WTC11 (cell line): ENCODE results near the gene CYP26A1. TPM values are rescaled to one million over a fixed set of nuclear protein-coding genes. Genes with fewer than 3 reads are reported as not detected.

ENCODE experiments used
- ATAC-seq: fragments of 200-7000 bp; cut with Tn5 transposase; 2 replicates; pipeline ENCODE4 v1.10.0; 2021; ENCODE audit warnings: mild to moderate bottlenecking, moderate library complexity
- CTCF ChIA-PET: fragments of 300-600 bp; sonication (Branson Sonifier 250); formaldehyde crosslinking; loops from one replicate; lab custom pipeline; 2021; ENCODE audit warnings: antibody characterized with exemption; lab: Charles Lee
- POLR2A ChIA-PET: fragments of 350-600 bp; sonication (Branson Sonifier 250); formaldehyde crosslinking; loops from one replicate; lab custom pipeline; 2021; ENCODE audit warnings: antibody characterized with exemption; lab: Charles Lee
- DNase-seq: peaks from one replicate; pipeline ENCODE4 v3.0.0; 2021; ENCODE audit warnings: low spot score
- H3K27ac Mint-ChIP-seq: 2 replicates; pipeline ENCODE4 v1.8.0; 2021; ENCODE audit warnings: mixed read lengths
- H3K27me3 Mint-ChIP-seq: 2 replicates; pipeline ENCODE4 v1.8.0; 2021; ENCODE audit warnings: low read depth, mild to moderate bottlenecking, moderate library complexity, mixed read lengths
- H3K36me3 Mint-ChIP-seq: 2 replicates; pipeline ENCODE4 v1.8.0; 2021; ENCODE audit warnings: mixed read lengths
- H3K4me1 Mint-ChIP-seq: 2 replicates; pipeline ENCODE4 v1.8.0; 2022; ENCODE audit warnings: mixed read lengths
- H3K4me3 Mint-ChIP-seq: 2 replicates; pipeline ENCODE4 v1.8.0; 2021; ENCODE audit warnings: mild to moderate bottlenecking, moderate library complexity, mixed read lengths
- H3K9me3 Mint-ChIP-seq: 2 replicates; pipeline ENCODE4 v1.8.0; 2021; ENCODE audit warnings: mixed read lengths
- CBFB ChIP-seq: sonication (generic); formaldehyde crosslinking; IDR thresholded peaks from 2 replicates; pipeline ENCODE4 v1.8.1; 2022; ENCODE audit warnings: mild to moderate bottlenecking, low read depth, missing genetic modification reagents
- CREB1 ChIP-seq: sonication (generic); formaldehyde crosslinking; IDR thresholded peaks from 2 replicates; pipeline ENCODE4 v1.8.0; 2023; ENCODE audit warnings: mild to moderate bottlenecking, missing genetic modification reagents
- CTCF ChIP-seq: fragments of 200-600 bp; IDR thresholded peaks from 2 replicates; pipeline ENCODE4 v1.8.0; 2022; ENCODE audit warnings: antibody characterized with exemption
- EMX1 ChIP-seq: fragments of 250-450 bp; sonication (Bioruptor Pico); IDR thresholded peaks from 2 replicates; pipeline ENCODE4 v1.8.0; 2021; ENCODE audit warnings: mild to moderate bottlenecking
- ERG ChIP-seq: fragments of 250-450 bp; sonication (Bioruptor Pico); IDR thresholded peaks from 2 replicates; pipeline ENCODE4 v1.8.0; 2021; ENCODE audit warnings: mild to moderate bottlenecking
- FOXK1 ChIP-seq: sonication (generic); formaldehyde crosslinking; IDR thresholded peaks from 2 replicates; pipeline ENCODE4 v1.8.0; 2022; ENCODE audit warnings: mild to moderate bottlenecking, moderate library complexity, missing genetic modification reagents
- FOXP1 ChIP-seq: sonication (generic); formaldehyde crosslinking; IDR thresholded peaks from 2 replicates; pipeline ENCODE4 v1.8.0; 2022; ENCODE audit warnings: missing genetic modification reagents, mild to moderate bottlenecking, moderate library complexity, borderline replicate concordance
- JUN ChIP-seq: sonication (generic); formaldehyde crosslinking; IDR thresholded peaks from 2 replicates; pipeline ENCODE4 v1.8.0; 2023; ENCODE audit warnings: mild to moderate bottlenecking, missing genetic modification reagents
- KAT7 ChIP-seq: sonication (generic); formaldehyde crosslinking; IDR thresholded peaks from 2 replicates; pipeline ENCODE4 v1.8.1; 2023; ENCODE audit warnings: missing genetic modification reagents, mild to moderate bottlenecking, borderline replicate concordance
- MYBL2 ChIP-seq: sonication (generic); formaldehyde crosslinking; IDR thresholded peaks from 2 replicates; pipeline ENCODE4 v1.8.1; 2023; ENCODE audit warnings: mild to moderate bottlenecking, moderate library complexity, missing genetic modification reagents
- NR3C1 ChIP-seq: sonication (generic); formaldehyde crosslinking; conservative IDR thresholded peaks from 2 replicates; pipeline ENCODE4 v1.8.1; 2023; ENCODE audit warnings: low read depth, mild to moderate bottlenecking, missing genetic modification reagents
- SMAD4 ChIP-seq: sonication (generic); formaldehyde crosslinking; IDR thresholded peaks from 2 replicates; pipeline ENCODE4 v1.8.0; 2022; ENCODE audit warnings: mild to moderate bottlenecking, missing genetic modification reagents
- SP1 ChIP-seq: sonication (generic); formaldehyde crosslinking; conservative IDR thresholded peaks from 2 replicates; pipeline ENCODE4 v1.8.1; 2022; ENCODE audit warnings: missing genetic modification reagents
- TCF7 ChIP-seq: sonication (generic); formaldehyde crosslinking; IDR thresholded peaks from 2 replicates; pipeline ENCODE4 v1.8.0; 2022; ENCODE audit warnings: mild to moderate bottlenecking, low read depth, missing genetic modification reagents, moderate library complexity
- ZNF281 ChIP-seq: sonication (generic); formaldehyde crosslinking; IDR thresholded peaks from 2 replicates; pipeline ENCODE4 v1.8.0; 2023; ENCODE audit warnings: mild to moderate bottlenecking, missing genetic modification reagents
- ZNF317 ChIP-seq: sonication (generic); formaldehyde crosslinking; IDR thresholded peaks from 2 replicates; pipeline ENCODE4 v1.8.1; 2023; ENCODE audit warnings: low read depth, mild to moderate bottlenecking, moderate library complexity, missing genetic modification reagents, borderline replicate concordance
- ZSCAN18 ChIP-seq: fragments of 250-450 bp; sonication (Bioruptor Pico); IDR thresholded peaks from 2 replicates; pipeline ENCODE4 v2.1.2; 2022; ENCODE audit warnings: mild to moderate bottlenecking, moderate library complexity
- total RNA-seq: library from RNA; stranded (reverse); gene quantifications from 3 replicates; pipeline ENCODE4 v1.2.3, GENCODE V29; 2021
- TF ChIP-seq, protein P1 (sequence below): sonication (generic); formaldehyde crosslinking; IDR thresholded peaks from 2 replicates; pipeline ENCODE4 v1.8.0; 2022; ENCODE audit warnings: mild to moderate bottlenecking, missing genetic modification reagents
- TF ChIP-seq, protein P2 (sequence below): fragments of 250-450 bp; sonication (Bioruptor Pico); IDR thresholded peaks from 2 replicates; pipeline ENCODE4 v1.9.0; 2021; ENCODE audit warnings: moderate library complexity, mild to moderate bottlenecking, inconsistent platforms, borderline replicate concordance
- TF ChIP-seq, protein P3 (sequence below): sonication (generic); formaldehyde crosslinking; IDR thresholded peaks from 2 replicates; pipeline ENCODE4 v1.8.0; 2022; ENCODE audit warnings: mild to moderate bottlenecking, missing genetic modification reagents

Gene CYP26A1
- total RNA-seq, 1 experiment from 2014 or later = 3.4 TPM

DNA sequence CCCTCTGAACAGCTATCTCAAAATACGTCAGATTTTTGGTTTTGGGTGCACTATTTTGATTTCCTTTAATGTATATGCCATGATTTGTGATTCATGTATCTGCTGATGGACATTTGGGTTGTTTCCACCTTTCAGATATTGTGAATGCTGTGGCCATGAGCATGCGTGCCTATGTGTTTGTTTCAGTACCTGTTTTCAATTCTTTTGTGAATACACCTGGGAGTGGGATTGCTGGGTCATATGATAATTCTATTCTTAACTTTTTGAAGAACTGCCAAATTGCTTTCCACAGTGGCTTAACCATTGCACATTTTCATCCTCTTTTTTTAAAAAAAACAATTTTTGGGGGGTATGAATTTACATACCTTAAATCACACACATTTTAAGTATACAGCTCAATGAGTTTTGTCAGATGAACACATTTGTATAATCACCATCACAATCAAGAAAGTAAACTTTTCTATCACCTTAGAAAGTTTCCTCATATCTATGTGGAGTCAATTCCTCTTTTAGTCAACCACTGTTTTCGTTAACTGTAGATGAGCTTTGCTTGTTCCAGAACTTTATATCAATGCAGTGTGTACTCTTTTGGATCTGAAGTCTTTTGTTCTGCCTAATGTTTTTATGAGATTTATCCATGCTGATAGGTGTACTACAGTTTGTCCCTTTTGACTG lies 36.9 kb downstream of the CYP26A1 start:
- no peak overlapping the region for H3K27ac Mint-ChIP-seq
- TF ChIP-seq FOXK1 (no peak), SP1 (CRISPR knock-in tag) (no peak), ZNF281 (no peak), JUN (CRISPR knock-in tag) (no peak), FOXP1 (CRISPR knock-in tag) (no peak), CREB1 (CRISPR knock-in tag) (no peak), CBFB (no peak), ERG (CRISPR knock-in tag) (no peak), MYBL2 (no peak), NR3C1 (CRISPR knock-in tag) (no peak), ZSCAN18 (CRISPR knock-in tag) (no peak), KAT7 (no peak), EMX1 (CRISPR knock-in tag) (no peak), TCF7 (CRISPR knock-in tag) (no peak), ZNF317 (CRISPR knock-in tag) (no peak), CTCF (no peak), SMAD4 (CRISPR knock-in tag) (no peak)
- TF ChIP-seq, protein P1, sequence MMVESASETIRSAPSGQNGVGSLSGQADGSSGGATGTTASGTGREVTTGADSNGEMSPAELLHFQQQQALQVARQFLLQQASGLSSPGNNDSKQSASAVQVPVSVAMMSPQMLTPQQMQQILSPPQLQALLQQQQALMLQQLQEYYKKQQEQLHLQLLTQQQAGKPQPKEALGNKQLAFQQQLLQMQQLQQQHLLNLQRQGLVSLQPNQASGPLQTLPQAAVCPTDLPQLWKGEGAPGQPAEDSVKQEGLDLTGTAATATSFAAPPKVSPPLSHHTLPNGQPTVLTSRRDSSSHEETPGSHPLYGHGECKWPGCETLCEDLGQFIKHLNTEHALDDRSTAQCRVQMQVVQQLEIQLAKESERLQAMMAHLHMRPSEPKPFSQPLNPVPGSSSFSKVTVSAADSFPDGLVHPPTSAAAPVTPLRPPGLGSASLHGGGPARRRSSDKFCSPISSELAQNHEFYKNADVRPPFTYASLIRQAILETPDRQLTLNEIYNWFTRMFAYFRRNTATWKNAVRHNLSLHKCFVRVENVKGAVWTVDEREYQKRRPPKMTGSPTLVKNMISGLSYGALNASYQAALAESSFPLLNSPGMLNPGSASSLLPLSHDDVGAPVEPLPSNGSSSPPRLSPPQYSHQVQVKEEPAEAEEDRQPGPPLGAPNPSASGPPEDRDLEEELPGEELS (CRISPR knock-in tag) = no peak
- TF ChIP-seq, protein P2, sequence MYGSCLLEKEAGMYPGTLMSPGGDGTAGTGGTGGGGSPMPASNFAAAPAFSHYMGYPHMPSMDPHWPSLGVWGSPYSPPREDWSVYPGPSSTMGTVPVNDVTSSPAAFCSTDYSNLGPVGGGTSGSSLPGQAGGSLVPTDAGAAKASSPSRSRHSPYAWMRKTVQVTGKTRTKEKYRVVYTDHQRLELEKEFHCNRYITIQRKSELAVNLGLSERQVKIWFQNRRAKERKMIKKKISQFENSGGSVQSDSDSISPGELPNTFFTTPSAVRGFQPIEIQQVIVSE = no peak
- TF ChIP-seq, protein P3, sequence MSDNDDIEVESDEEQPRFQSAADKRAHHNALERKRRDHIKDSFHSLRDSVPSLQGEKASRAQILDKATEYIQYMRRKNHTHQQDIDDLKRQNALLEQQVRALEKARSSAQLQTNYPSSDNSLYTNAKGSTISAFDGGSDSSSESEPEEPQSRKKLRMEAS = no peak
- H3K4me3 Mint-ChIP-seq = no peak overlapping the region
- ATAC-seq (no peak), DNase-seq (no peak)
- H3K4me1 Mint-ChIP-seq = peaks cover 21% of the 10 kb centered on the region
- ChIA-PET CTCF (interaction anchor here (1.0 kb wide), 1 partner anchor 242 kb away, joined by 4 read pairs; no protein-coding TSS in a partner anchor), POLR2A (no interaction called here)
- no peaks in the 10 kb centered on the region for H3K9me3 Mint-ChIP-seq
- H3K36me3 Mint-ChIP-seq = no peaks in the 10 kb centered on the region
- peaks cover 11% of the 10 kb centered on the region for H3K27me3 Mint-ChIP-seq
